Tongue (tissue), 2 donors: ENCODE data around the gene MCFD2. TPM values are rescaled to one million over a fixed set of nuclear protein-coding genes. Genes with fewer than 3 reads are reported as not detected.
A peak's percentile ranks its signal among the peaks of the same experiment; 100 is the strongest.

Experiments
- DNase-seq: peaks from one replicate; pipeline ENCODE4 v3.0.0-alpha.2; 2015
- total RNA-seq: library from RNA; depleted of rRNA; stranded (reverse); fragments of >200 nt; gene quantifications from one replicate; pipeline ENCODE4 v1.2.3, GENCODE V29; 2014

Gene MCFD2
- 55.7 TPM for total RNA-seq

DNA sequence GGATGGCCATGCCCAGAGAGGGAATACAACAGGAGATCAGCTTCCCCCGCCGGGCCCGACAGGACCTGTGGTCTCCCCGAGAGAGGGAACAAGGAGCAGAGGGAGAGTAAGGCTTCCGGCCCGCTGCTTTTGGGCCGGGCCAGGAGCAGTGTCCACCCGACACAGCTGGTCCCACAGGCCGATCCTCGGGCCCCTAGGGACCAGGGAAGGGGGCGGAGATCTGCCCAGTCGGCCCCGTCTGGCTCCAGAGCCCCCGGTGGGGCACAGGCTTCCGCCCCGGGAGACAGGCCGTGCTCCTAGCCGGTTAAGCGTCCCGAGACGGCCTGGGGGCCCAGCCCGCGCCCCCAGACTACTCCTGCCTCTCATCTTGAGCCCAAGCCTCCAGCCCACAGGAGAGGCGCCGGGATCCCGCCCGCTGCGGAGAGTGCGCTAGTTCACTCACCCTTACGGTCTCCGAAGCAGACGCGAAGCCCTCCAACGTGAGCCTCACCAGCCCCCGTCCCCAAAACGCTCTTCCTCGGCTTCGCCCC is at the start of gene MCFD2:
TSS of gene MCFD2 (minus strand) at position 526 of the 530 bp plus-strand sequence. CDS start 6,635 bp downstream, outside the sequence.
- no peak for DNase-seq

DNA sequence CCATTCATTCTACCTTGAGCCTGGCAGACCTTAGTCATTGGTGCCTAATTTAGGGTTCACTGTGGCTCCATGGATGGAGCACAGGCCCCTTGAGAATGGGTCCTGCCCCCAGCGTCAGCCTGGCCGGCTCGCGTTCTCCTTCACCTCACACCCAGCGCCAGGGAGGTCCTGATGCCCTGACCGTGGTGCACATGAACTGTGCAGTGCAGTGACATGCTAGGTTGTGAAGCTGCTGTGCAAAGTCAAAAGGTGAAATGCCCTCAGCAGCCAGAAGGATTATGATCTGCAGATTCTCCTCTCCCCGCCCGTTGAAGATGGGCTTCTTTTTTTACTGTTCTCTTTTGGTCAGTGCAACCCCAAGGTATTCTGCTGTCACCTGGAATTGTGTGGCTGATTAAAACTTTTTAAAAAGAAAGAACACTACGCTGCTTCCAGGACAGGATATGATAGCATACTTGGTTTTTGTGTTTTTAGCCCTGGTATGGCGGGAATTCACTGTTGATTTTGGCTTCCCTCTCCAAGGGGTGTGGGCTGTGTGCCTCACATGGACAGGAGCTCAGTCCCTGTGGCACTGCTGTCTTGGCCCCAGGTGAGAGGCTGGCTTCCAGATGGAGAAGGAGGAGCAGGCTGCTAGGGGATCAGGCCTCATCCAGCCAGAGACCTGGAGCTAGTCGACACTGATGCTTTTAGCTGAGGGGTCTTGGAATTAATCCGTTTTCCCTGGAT is 49.4 kb upstream of the MCFD2 start:
- no peak for DNase-seq

DNA sequence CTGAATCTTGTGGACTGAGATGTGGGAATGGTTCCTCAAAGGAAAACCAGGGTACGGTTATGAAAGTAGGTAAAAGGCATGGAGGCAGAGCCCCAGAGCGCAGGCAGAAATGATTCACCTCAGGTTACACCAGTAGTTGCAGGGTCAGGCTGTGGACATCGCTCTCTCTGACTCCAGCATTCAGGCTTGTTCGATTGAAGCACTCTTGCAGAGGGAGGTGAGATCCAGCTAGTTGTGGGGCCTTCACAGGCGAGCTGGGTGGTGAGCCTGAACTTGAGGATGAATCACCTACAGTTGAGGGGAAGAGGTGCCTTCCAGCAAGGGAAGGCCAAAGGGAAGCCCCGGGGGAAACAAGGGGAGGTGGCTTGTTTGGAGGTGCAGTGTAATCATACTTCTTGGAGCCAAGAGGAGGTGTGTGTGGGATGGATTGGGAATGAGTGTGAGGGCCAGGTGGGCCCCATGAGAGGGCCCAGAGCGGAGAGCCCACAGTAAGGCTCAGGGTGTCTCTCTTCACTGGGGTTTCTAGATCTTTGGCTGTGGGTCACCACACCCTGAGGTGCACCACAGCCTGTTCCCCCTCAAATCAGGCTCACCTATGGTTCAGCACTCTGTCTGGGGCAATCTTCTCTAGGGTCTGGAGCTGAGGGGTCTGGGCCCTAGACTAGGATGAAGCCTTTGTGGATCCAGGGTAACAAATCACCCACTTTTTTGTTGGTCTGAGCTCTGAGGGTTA is 48.5 kb upstream of the MCFD2 start:
- no peak for DNase-seq

DNA sequence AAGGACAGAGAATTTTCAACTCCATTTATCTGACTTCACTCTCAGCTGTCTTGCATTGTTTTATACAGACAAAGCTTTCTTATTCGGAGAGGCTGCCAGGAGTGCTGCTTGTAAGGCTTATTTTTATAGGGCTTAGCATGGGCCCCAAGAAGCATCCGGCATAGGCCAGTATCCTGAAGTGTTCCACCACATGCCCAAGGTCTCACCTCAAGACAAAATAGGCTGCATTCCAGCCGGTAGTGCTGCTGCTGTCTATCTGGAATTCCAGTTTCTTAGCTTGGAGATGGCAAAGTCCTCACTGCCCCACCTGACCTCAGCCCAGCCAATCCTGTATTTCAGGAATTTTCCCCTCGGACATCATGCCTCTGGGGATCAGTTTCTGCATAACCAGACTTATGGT is 47.6 kb upstream of the MCFD2 start:
- DNase-seq: no peak

DNA sequence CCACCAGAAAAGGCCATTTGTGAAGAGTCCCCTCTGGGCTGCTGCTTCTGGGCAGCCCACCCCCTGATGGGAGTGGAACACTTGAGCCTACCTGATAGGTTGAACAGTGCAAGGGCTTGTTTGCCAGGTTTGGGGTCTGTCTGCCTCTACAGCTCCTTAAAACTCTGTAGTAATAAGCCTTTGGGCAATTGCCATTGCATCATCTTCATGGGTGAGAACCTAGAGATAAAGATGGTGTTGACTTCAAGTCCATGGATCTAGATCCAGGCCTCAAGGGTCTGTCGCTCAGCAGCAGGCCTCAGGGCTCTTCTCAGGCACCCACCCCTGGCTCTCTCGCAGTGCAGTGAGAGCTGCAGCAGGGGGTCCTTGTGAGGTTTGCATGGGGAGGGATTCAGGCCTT is 47.1 kb upstream of the MCFD2 start:
- DNase-seq: no peak

DNA sequence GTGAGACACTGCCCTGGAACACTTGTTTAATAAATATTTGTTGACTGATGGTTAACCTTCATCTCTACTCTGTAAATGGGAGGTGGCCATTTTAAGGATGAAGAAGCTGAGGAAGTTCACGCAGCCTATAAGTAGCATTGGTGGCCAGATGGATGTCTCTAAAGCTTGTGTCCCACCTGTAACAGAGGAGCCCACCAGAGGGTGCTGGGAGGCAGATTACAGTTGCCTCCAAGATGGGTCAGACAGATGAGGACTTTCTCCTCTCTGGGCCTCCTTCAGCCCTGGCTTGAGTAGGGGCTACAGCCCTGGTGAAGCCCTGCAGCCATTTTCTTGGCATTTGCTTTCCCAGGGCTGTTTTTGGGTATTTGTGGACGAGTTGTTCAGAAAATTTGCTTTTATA is 45.0 kb upstream of the MCFD2 start:
- DNase-seq: no peak

DNA sequence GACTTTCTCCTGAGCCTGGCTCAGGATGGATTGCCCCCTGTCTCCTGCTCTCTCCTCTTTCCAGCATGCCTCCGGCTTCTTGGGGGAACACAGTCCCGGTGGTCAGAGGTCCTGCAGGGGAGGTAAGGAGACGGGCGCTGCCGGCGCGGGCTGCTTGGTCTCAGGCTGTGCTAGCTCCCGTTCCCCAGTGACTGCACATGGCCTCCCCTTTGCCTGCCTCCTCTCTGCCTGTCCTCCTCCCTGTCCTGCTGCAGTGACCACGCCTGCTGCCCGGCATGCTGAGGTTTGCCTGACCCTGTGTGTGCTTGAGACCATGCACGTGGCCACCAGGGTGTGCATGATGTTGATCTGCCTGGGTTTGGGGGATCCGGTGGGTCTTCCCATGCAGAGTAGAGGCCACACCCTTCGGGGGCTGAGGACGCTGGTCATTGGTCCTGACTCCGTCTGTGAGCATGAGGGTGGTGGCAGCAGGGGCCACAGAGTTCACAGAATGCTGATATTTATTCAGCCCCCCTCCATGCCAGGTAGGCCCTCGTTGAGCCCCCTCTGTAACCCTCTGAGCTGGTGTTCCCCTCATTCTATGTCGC is 42.9 kb upstream of the MCFD2 start:
- DNase-seq: no peak

DNA sequence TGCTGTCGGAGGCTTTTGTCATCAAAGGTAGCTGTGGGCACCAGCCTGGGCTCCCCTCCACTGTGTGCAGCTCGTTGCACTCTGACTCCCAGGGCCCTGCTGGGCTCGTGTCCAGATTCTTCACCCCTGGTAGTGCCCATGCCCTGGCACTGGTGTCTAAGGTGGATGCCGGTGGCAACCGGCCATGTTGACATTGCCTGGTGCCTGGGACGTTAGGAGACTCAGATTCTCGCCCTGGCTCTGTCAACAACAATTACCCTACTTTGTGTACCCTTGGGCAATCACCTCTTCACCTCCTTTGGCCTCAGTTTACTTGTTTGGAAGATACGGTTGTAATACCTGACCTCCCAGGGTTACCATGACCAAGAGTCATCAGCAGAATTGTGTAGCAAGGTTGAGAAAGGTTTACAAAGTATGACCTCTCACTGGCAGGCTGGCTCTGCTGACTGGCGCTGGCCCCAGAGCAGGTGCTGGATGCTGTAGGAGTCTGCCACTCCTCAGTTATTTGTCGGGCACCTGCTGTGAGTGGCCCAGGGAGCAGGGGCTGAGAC is 41.5 kb upstream of the MCFD2 start:
- DNase-seq: no peak

- DNase-seq: no peak
Observed at GRCh38 chr2:46955764-46956163, 40.2 kb upstream of the MCFD2 start.

DNA sequence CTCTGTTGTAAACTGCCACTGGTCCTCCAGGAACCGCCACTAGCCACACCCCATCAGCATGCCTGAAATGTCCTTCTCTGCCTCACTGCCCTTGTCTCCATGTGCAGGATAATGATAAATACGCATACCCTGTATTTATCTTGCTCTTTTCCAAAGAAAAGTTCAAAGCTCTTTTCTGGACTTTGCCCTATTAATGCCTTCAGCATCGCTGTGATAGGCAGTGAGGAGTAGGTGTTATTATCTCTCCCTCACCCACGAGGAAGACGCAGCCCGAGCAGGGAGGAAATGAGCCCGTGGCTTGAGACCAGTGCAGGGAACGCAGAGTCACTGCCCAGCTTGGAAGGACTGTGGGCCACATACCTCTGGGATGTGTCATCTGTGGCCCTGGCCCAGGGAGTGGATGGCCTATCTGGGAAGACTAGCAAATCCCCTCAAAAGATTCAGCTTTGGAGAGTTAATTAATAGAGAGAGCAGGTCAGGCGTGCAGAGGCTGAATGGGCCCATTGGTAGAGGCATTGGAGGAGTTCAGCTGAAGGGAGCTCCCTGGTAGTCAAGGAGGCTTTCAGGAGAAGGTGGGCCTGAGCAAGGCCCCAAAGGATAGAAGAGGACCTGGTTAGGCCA is 39.5 kb upstream of the MCFD2 start:
- DNase-seq: no peak

- no peak for DNase-seq
Observed at GRCh38 chr2:46952171-46952570, 36.6 kb upstream of the MCFD2 start.

DNA sequence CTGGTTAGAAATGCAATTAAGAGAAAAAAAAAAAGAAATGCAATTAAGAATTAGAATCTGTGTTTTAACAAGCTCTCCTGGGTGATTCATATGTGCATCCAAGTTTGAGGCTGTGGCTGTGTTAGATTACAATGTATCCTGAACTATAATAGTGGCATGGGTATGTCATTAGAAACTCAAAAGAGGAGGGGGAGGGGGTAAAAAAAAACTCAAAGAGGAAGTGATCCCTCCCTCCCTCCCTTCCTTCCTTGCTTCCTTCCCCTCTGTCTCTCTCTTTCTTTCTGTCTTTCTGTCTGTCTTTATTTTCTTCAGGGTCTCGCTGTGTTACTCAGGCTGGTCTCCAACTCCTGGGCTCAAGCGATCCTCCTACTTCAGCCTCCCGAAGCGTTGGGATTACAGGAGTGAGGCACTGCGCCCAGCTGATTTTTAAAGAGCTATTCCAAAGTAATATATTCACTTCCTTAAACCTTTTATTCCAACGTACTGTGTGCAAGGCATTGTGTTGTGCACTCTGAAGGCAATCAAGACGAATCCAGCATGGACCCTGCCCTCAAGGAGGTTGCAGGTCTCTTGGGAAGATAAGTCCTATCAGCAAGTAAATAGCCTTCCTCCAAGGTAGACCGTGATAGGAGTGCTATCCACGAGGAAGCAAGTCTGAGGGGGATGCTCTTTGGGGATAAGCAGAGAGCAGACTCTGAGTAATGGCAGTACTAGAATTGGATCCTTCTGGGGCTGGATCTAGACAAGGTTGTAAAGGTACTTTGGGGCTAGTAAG is 35.9 kb upstream of the MCFD2 start:
- DNase-seq: no peak

DNA sequence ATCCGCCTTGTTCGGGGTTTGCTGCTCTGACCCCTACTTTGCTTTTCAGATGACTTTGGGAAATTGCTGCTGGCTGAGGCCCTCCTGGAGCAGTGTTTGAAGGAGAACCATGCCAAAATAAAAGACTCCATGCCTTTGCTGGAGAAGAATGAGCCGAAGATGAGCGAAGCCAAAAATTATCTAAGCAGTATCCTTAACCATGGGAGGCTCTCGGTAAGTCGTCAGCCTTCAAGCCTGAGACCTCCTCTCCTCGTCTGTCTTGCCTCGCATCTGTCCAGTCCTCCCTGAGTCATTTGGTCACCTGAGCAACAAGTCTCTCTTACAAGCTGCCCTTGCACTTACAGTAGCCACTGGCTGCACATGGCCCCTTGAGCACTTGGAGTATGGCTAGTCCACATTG is 34.7 kb upstream of the MCFD2 start:
- no peak for DNase-seq

DNA sequence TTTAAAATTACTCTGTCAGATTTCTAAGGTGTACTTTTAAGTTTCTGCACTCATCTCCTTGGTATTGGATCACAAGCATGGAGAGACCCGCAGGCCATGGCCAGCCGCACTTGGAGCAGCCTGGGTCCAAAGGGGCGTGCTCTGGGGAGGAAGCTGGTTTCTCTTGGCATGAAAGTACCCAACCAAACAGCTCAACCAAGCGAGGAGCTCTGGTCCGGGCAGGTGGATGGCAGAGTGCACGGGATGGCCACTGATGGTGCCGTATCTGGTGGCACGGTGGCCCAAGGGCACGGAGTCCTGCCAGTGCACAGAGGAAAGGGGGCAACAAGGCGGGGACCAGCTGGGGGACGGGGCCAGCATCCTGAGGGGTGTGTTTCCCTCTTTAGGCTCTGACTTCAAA is 32.2 kb upstream of the MCFD2 start:
- no peak for DNase-seq

- DNase-seq: no peak
Observed at GRCh38 chr2:46945671-46946070, 30.1 kb upstream of the MCFD2 start.

DNA sequence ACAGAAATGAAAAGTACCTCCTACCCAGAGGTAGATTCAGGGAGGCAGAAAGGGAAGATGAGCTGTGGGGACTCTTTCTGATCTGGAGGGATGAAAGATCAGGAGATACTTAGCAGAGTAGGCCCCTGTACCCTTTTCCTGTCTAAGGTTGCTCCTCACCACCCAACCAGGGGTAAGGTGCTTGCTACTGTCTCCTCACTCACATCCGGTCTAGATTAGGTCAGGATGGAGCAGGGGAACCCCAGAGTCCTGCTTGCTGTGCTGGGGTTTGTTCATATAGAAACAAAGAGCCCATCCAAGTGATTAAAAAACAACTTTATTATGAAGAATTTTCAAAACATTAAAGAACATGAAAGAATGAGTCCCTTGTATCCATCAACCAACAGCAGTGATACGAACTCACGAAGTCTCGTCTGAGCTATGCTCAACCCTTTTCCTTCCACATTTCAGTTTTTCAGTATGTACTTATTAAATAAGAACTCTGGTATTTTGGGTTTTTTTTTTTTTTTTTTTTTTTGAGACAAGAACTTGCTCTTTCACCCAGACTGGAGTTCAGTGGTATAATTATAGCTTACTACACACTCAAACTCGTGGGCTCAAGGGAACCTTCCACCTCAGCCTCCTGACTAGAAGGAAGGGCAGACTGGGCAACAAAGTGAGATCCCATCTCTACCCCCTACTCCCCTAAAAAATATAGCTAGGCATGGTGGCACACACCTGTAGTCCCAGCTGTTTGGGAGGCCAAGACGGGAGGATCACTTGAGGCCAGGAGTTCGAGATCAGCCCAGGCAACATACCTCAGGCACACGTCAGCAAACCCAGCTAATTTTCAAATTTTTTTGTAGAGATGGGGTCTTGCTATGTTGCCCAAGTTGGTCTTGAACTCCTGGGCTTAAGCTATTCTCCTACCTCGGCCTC is 28.5 kb upstream of the MCFD2 start:
- DNase-seq: no peak

DNA sequence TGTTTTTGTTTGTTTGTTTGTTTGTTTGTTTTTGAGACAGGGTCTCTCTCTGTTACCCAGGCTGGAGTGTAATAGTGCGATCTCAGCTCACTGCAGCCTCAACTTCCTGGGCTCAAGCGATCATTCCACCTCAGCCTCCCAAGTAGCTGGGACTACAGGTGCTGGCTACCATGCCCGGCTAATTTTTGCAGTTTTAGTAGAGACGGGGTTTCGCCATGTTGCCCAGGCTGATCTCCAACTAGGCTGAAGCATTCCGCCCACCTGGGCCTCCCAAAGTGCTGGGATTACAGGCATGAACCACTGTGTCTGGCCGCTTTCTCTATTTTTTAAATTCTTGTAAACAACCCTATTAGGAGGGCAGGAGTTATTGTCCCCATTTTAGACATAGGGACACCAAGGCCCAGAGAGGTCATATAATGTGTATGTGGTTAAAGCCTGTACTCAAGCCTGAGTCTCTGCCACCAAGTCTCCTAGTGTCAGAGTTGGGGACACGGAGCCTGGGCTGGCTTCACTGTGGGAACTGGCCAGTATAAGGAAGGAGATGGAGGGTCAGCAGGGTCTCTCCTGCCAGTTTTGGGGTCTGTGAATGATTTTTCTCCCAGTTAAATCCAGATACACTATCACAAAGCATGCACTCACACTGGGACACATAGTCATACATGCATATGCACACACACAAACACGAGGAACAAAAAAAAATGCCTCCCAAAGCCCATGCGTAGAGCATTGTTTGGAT is 27.5 kb upstream of the MCFD2 start:
- no peak for DNase-seq

DNA sequence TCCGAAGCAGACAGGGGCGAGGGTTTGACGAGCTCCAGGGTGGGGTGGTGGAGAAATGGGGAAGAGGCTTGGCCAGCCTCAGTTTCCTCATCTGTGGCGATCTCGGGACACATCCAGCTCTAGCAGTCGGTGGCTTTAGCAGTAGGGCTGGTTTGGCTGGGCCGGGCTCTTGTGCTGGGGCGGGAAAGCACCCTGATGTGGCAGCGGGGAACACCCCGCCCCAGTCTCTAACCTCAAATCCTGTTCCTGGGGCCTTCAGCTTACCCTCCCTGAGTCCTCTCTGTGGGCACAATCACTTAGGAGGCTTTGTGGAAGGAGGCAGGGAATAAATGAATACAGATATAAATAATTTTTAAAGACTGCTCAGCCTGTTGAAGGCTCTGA is 26.5 kb upstream of the MCFD2 start:
- peak; percentile 27 for DNase-seq

DNA sequence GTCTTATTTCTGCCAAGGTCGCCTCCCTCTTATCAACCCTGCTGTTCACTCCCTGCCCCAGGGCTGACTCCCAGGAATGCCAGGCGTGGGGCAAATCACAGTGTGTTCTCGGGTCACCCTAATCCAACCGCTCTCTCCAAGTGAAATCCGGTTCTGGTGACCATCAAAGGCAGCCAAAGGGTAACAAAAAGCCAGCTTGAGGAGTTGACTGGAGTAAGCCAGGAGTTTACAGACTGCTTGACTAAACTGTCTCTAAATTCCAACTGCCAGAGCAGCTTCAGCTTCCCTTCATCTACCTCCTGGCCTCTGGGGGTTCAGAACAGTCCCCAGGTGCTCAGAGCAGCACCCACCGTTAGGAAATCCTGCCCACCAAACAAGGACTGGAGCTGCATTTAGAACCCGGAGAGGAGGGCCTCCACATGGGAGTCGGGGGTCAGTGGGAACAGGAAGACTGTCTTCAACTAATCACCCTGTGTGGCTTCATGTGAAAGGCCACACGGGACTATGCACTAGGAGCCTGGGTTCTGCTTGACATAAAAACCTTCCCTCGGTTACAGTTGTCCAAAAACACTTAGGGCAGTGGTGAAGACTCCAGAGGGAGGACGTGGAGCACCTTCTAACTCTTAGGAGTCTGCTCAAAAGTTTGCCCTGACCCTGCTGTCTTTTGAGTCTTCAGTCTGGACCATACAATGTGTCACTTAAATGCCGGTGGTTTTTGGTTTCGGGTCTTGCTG is 24.2 kb upstream of the MCFD2 start:
- no peak for DNase-seq
